ENCODE measurements around the gene TSHZ2.
A peak's percentile ranks its signal among the peaks of the same experiment; 100 is the strongest.

Gene TSHZ2

DNA sequence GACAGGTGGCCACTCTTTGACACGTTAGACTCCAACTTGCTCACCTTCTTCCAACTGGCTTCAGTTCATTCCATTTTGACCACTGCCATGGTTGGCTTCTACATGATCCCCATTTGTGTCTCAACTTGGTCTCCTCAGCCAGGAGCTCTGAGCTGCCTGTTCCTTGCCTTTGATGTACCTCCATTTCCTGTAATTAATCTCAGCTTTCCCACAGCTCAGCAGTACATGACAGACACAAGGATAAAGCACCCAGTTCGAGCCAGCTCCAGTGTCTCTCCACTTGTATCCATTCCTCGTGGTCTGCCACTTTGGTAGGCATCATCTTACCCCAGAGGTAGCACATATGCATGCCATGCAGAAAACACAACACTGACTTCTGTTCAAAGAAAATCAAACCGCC, 161.0 kb downstream of the TSHZ2 start:
- DNase-seq (ENCODE audit: low read depth): no peak

DNA sequence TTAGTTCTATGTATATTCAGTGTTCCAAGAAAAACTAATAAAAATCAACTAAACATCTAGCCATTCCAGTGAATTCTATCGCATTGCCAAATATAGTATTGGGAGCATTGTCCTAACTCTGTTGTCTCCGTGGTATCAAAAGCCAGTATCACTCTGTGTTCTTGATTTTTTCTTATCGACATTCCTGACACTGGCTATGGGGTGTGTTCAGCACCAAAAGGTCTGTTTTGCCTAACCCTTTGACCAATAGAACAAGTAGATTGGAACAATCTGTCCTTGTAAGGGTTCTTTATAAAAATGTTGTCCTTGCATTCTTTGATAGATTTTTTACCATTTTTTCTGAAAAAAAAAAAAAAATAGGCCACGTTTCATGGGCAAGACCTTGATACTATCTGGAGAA, 161.5 kb downstream of the TSHZ2 start:
- DNase-seq (ENCODE audit: low read depth): no peak

DNA sequence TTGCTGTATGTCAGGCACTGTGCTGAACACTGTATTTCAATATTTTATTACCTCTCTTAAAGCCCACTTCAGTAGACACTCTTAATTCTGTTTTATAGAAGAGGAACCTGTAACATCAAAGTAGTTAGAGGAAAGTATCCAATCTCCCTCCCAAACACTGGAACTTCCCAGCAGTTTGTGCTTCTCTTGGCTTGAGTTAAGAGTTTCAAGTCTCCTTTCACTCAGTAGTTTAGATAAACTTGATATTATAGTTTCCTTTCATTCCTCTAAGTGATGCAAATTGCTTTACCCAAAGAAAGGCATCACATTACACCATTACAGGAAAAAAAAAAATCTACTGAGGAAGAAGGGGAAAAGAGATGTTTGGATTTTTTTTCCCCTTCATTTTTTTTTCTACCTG, 164.3 kb downstream of the TSHZ2 start:
- no peak for DNase-seq (ENCODE audit: low read depth)

DNA sequence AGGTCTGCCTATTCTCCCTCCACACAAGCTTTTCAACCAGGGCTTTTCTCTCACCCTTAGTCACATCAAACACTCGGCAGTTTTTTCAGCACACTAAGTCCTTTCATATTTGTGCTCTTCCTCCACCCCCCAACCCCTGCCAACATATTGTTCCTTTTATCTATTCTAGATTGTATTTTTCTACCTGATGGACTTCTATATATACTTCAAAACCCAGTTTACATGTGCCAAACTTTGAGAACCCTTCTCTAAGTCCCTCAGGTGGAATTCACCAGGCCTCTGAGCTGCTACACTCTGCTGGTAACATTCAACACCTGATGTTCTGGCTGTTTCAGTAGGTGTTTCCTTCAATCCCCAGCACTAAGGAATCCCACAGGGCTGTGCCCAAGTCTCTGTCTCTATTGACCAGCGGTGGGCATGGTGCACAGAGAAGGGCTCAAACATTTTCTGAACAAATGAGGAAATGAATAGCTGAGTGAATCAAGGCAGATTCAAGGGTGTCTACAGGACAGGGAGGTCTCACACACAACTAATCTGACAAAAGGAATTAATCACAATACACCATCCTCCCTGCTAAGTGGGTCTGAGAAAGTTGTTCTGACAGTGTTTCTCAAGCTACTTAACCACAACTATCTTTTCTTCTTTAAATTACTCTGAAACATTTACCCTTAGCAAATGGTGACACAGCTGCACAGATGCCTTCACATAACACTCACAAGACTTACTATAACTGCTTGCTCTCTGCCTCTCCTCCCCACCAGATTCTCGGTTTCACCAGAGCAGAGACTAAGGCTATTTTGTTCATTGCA, 166.5 kb downstream of the TSHZ2 start:
- DNase-seq (ENCODE audit: low read depth): no peak

DNA sequence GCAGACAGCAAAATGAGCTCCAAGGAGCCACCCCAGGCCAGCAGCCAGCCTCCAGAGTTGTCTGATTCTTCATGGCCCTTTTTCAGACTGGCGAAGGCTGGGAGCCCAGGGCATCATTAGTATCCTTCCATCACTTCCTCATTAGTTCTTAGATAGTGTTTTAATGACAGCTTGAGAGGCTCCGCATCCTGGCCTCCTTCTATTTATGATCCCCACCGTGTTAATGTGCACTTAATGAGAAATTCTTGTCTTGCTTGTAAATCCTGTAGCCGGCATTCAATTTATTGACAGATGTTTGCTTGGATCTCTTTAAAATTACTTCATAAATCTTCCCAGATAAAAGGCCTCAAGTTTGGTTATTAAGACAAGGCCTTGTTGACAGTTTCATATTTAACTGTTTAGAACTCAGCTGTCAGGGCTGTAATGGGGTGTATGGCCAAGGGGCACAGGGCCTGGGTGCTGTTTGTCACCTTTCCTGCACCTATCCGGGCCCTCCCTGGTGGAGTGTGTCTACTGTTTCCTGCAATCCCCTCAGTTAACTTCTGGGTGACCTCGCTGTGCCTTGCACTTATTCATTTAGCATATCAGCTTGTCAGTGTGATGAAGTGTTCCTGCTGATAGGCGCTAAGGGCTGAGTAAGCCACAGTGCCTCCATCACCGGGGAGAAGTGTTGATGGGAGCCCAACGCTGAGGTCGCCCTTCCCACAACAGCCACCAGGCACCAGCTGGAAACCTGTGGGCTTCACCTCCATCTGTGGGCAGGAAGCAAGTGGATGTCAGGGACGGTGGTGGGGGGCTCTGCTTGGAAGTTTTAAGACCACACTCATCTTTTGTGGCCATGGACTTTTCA, 169.3 kb downstream of the TSHZ2 start:
- no peak for DNase-seq (ENCODE audit: low read depth)

DNA sequence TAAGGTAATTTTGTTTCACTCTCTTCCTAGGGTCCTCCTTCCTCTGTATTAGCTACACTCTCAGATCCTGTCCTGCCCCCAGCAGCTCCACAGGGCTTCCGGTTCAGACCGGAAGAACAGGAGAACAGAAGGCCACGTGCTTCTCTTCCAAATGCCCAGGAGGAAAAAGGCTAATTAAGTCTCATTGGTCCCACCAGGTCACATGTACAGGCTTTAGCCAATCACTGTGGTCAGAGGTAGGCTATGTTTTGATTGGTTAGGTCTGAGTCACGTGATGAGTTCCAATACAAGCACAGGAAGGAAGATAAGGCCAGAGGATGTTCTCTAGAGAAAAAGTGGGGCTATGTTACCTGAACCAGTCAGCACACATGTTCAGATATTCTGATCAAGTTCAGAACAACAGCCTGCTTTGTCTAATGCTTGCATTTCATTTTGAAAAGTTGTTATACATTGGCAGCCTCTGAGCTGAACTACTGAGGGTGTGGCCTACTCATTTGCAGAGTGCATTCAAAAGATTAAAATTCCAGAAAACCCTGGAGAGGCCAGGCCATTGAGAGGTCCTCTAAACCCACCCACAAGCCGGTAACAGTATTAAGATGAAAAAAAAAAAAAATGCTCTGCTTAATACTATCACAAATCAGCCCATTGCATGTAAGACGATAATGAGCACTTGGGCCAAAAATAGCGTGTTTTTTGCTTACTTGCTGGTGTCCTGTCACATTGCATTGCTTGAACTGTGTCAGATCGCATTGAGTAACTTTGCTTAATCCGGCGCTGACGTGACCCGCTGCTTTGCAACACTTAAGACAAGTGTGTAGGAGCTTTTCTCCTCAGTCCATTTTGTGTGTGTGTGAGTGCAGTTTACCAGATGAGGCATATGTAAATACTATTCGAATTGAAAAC, 170.3 kb downstream of the TSHZ2 start:
- no peak for DNase-seq (ENCODE audit: low read depth)

DNA sequence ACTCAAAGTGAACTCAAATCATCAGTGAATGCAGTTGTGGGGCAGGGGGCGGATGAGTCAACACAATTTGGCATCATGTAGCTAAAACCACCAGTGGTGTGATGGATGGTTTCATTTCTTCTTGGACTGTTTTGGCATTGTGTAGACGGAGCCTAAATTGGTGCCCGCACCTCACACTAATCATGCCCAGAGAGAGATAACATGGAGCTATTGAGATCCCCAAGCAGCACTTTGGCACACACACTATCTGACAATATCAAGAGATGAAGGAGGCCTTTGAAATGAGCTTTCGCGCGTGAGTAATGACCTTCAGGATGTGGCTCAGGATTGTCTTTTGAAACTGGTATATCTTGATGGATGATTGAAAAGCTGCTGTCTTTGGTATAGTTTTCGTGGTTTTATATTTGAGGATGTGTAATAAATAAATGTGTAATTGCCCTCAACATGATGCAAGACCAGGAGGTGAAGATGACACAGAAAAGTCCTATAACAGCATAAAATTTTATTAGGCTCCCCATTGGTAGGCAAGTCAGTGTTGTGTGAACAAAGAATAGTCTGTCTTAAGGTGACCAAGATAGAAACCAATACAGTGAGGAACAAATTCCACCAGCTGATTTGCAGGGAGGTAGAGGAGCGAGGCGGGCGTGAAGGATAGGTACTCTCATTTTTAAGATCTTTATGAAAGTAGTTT, 174.2 kb downstream of the TSHZ2 start:
- DNase-seq (ENCODE audit: low read depth): peak; percentile 28

DNA sequence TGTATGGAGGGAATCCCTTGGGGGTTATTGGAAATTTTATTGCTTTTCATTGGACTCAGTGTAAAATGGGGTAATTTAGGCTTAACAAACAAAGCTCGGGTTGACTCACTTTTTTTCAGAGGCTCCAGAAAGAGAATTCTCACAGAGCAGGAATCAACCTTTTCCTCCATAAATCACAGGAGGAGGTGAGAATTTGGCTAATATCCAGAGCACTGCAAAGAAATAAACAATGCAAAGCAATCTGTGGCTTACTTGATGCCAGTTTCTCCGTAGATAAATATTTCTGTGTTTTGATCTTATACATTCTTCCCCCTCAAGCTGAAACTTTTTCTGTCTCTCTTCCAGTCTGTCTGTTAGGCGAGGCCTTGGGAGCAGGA, 176.6 kb downstream of the TSHZ2 start:
- DNase-seq (ENCODE audit: low read depth): no peak

DNA sequence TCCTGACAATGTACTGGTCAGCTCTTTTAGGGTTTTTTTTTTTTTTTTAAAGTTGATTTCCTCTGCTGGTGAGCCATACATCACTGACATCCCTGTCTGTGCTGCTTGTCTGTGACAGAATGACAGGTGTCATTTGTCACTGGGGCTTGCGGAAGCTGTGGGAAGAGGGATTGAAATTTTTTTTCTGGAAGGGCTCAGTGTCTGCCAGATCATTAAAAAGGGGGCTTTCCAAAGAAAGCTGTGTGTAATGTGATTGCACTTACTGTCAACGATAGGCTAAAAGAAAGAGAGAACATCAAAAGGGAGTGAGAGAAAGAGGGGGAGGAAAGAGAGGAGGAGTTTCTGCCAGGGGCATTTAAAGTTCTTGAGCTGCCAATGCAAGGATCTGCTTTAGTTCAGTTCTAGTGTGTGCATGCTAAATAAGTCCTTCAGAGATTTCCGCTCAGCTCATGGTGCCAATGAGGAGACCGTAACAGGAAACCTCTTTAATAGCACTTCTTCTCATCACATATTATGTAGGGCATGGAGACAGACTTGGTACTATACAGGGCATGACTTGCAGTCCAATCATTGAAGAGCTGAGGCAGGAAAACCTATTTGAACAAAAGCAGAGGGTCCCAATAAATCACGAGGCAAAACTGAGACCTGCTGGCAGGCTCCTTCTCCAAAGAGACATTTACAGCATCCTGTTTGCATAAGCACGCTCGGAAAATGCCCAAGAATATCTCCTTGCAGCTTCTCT, 177.2 kb downstream of the TSHZ2 start:
- no peak for DNase-seq (ENCODE audit: low read depth)

DNA sequence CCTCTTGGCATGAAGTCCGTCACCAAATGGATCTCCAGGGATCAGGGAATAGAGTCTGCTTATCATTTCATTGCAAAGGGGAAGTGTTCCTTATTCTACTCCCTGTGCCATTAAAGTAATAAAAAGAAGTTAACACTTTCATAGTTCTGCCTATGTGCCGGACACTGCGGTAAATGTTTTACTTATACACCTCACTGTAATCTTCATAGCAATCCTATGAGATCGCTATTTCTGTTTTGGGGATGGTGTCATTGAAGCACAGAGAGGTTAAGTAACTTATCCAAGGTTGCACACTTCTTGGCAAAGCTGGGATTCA, 177.7 kb downstream of the TSHZ2 start:
- no peak for DNase-seq (ENCODE audit: low read depth)

DNA sequence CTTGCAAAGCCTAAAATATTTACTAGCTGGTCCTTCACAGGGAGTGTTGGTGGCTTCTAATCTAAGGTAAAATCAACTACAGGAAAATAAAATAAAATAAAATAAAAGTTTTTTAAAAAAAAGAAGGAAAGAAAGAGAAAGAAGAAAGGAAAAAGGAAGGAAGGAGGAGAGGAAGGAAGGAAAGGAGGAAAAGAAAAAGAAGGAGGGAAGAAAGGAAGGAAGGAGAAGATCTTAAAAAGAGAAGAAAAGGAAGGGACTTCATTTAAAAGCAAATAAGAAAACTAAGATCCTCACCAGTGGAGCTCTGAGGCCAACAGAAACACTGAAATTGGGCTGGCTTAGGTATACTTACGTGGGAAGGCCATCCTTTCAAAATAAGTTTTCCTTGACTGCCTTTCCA, 178.4 kb downstream of the TSHZ2 start:
- DNase-seq (ENCODE audit: low read depth): no peak

DNA sequence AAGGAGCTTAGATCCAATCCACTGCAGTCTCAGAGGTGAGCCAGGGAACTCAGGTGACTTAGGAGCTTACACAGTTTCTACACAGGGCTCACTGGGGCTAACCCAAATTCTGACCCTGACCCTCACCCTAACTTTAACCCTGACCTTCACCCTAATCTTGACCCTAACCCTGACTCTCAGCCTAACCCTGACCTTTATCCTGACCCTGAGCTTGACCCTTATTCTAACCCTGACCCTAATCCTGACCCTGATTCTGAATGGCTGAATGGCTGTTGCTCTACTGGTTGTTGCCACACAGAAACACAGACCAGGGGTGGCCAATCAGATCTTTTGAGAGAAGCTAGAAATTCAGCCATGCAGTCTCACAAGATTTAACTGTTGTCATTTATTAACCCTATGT, 180.1 kb downstream of the TSHZ2 start:
- no peak for DNase-seq (ENCODE audit: low read depth)

DNA sequence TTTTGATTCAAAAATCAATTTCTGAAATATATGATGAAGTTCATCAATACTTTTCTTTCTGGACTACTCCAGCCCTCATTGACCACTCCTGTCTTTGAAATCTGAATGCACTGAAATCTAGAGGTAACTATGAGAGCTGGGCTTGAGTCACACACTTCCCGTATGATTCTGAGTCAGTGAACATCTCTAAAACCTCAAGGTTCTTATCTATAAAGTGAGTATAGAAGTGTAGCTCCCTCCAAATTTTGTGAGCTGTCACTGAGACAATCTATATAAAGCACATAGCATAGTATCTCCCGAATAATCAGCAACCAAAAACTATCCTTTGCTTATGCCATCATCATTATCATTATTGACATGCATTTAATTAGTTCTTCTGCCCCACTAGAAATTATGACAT, 182.4 kb downstream of the TSHZ2 start:
- no peak for DNase-seq (ENCODE audit: low read depth)

DNA sequence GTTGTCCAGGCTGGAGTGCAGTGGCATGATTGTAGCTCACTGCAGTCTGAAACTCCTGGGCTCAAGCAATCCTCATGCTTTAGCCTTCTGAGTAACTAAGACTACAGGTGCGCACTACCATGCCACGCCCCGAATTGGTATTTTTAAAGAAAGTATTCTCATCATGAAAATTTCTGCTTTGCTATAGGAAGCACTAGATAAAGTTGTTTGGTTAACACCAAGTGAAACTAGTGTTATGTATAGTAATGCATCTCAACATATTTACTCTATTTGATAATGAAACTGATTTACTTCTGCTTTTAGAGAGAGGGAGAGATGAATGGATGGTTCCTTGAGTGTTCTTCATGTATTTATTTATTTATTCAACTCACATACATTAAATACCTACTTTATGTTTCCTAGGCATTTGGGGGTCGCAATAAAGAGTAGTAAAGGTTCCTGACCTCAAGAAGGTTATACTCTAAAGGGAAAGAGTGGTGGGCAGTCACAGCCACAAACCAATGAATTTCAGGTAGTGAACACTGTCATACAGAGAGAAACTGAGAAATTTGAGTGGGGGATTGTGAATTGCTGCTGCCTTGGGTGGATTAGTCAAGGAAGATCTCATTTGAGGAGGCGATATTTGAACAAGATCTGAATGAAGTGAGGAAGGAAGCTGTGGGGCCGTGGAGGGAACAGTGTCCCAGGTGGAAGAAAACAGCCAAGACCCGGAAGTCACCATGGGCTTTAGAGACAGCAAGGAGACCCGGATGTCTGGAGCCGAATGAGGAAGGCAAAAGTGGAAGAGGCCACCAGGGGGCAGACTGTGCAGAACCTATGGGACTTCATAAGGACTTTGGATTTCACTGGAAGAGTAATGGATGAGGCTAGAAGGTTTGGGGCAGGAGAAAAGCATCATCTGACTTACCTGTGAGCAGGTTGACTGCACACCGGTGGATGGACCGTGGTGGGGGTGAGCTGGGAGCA, 185.6 kb downstream of the TSHZ2 start:
- DNase-seq (ENCODE audit: low read depth): no peak

DNA sequence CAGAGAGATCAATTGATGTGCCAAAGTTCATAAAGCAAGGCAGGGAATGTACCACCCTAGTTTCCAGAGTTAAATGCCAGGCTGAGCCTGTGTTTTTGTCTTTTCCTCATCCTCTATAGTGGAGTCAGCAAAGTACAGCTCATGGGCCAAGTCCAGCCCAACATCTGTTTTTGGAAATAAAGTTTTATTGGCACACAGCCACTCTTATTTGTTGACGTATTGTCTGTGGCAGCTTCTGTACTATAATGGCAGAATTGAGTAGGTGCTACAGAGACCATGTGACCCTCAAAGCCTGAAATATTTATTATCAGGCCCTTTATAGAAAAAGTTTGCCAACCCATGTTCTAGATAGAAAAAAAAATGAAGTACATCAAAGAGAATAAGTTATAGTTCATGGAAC, 187.0 kb downstream of the TSHZ2 start:
- DNase-seq (ENCODE audit: low read depth): no peak

DNA sequence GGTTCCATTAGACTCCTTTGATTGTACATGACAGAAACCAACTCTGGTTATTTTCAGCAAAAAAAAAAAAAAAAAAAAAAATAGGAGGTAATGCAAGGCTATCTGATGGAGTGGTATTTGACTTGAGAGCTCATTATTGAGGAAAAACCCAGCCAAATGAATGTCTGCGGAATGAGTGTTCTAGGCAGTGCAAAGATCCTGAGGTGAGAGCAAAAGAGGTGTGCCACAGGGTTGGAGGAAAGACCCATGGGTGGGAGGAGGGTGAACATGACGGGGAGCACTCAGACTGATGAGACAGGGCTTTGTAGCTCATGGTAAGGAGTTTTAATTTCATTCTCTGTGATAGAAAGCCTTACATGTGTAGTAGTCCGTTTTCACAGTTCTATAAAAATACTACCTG, 188.9 kb downstream of the TSHZ2 start:
- DNase-seq (ENCODE audit: low read depth): no peak

DNA sequence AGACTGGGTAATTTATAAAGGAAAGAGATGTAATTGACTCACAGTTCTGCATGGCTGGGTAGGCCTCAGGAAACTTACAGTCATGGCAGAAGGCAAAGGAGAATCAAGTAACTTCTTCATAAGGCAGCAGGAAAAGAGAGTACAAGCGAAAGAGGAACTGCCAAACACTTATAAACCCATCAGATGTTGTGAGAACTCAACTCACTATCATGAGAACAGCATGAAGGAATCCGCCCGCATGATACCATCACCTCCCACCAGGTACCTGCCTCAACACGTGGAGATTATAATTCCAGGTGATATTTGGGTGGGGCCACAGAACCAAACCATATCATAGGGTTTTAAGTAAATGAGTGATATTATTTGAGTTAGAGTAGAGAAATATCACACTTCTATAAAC, 189.3 kb downstream of the TSHZ2 start:
- no peak for DNase-seq (ENCODE audit: low read depth)

DNA sequence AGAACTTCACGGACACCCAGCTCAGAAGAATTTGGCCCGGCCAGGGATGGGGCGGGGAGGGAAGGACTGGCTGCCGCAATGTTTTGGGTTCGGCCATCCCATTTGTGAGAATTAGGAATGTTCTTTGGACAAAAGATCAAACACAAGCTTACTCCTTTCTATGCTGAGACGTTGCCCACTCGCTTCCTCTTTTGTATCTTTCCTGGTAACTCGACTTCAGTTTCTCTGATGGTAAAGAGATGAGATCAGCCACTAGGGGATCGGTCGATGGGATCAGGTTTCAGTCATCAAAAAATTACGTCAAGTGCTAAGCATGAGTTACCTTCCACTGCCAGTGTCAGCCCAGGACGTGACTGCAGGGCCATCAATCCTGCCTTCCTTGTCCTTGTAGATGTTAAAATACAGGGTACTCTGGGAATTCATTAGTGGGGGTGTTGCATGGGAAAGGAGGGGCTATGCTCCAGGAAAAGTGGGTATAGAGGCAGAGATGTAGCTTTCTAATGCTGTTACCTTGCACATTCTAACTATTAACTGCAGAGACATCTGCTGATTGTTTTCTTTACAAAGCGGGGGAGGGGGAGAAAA, 190.2 kb downstream of the TSHZ2 start:
- DNase-seq (ENCODE audit: low read depth): no peak

DNA sequence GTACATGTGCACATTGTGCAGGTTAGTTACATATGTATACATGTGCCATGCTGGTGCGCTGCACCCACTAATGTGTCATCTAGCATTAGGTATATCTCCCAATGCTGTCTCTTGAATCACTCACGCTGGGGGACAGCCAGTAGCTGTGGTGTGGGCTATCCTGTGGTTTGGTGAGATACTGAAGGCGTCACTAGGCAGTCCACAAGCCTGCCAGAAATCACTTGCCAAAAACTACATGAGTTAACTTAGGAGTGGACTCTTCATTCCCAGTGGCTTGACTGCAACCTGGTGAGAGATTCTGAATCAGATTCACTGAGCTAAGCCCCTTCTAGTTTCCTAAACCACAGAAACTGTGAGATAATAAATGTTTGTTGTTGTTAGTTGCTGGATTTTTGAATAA, 191.3 kb downstream of the TSHZ2 start:
- DNase-seq (ENCODE audit: low read depth): no peak

DNA sequence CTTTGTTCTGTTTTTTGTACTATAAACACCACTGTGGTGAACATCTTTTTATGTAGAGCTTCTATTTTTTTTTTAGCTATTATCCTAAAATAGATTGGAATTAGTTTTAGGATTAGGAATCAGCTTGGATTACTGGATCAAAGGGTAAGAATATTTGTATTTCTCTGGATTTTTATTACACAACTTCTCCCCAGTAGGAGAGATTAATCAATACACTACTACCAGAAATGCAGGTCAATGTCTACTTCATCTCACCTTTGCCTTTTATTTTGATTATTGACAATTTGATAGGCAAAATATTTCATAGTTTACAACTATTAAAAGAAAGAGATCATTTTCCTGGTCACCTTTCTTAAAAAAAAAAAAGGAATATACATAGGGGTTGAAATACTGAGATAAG, 191.9 kb downstream of the TSHZ2 start:
- no peak for DNase-seq (ENCODE audit: low read depth)
